ENCODE data around the gene ACBD7.

ACBD7 gene

DNA sequence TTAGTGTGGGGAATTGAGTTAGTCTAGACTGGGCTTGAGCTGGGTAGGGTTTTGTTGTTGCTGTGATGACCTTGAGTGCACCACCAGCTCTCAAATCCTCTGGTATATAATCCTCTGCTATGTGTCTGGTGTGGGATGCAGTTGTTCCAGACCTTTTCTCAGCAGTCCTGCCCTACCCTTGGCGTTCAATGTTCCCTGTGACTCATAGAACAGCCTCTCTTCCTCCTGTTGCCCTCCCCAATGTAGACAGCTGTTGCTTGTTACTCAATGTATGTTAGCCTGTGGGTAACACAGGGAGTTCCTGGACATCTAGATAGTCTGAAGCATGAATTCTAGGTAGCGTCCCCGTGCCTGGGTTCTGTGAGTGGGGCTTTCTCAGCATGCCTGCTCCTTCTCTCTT, 19.8 kb downstream of the ACBD7 start:
- Histone ChIP-seq H3K36me3 (ENCODE audit: control insufficient read depth, insufficient read depth, low read length) (no peaks in the 10 kb centered on the region), H3K4me3 (replicated peaks; ENCODE audit: low read depth, low read length) (no peak overlapping the region), H3K27me3 (replicated peaks; ENCODE audit: control insufficient read depth, insufficient read depth, low read length) (no peaks in the 10 kb centered on the region)
- DNase-seq (ENCODE audit: extremely low read depth, insufficient read length) = no peak
- TF ChIP-seq, protein P1, sequence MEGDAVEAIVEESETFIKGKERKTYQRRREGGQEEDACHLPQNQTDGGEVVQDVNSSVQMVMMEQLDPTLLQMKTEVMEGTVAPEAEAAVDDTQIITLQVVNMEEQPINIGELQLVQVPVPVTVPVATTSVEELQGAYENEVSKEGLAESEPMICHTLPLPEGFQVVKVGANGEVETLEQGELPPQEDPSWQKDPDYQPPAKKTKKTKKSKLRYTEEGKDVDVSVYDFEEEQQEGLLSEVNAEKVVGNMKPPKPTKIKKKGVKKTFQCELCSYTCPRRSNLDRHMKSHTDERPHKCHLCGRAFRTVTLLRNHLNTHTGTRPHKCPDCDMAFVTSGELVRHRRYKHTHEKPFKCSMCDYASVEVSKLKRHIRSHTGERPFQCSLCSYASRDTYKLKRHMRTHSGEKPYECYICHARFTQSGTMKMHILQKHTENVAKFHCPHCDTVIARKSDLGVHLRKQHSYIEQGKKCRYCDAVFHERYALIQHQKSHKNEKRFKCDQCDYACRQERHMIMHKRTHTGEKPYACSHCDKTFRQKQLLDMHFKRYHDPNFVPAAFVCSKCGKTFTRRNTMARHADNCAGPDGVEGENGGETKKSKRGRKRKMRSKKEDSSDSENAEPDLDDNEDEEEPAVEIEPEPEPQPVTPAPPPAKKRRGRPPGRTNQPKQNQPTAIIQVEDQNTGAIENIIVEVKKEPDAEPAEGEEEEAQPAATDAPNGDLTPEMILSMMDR (IDR thresholded peaks at IDR 0.05; ENCODE audit: insufficient read depth, low read length, poor library complexity, severe bottlenecking) = no peak

DNA sequence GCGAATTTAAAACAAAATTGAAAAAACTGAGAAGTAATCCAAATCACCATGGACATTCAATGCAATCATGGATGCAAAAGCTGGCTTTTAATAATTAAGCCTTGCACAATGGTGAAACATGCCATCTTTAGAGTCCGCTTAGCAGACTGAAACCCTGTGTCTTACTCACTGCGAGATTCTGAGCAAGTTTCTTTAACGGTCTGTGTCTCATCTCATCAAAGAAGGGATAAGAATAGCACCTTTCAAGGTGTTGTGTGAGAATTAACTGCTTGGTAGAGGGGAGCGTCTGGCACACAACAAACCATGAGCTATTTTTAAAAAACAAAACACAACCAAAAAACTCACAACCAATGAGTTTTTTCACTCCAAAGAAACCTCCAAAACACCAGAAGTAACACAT, 21.4 kb downstream of the ACBD7 start:
- TF ChIP-seq, protein P1 (IDR thresholded peaks at IDR 0.05; ENCODE audit: insufficient read depth, low read length, poor library complexity, severe bottlenecking) = no peak
- DNase-seq (ENCODE audit: extremely low read depth, insufficient read length) = no peak
- no peak overlapping the region for H3K4me3 ChIP-seq (replicated peaks; ENCODE audit: low read depth, low read length)
- H3K36me3 ChIP-seq (ENCODE audit: control insufficient read depth, insufficient read depth, low read length) = no peaks in the 10 kb centered on the region
- H3K27me3 ChIP-seq (replicated peaks; ENCODE audit: control insufficient read depth, insufficient read depth, low read length) = no peaks in the 10 kb centered on the region

- Histone ChIP-seq H3K36me3 (ENCODE audit: control insufficient read depth, insufficient read depth, low read length) (no peaks in the 10 kb centered on the region), H3K4me3 (replicated peaks; ENCODE audit: low read depth, low read length) (no peak overlapping the region), H3K27me3 (replicated peaks; ENCODE audit: control insufficient read depth, insufficient read depth, low read length) (no peaks in the 10 kb centered on the region)
- TF ChIP-seq, protein P1 (IDR thresholded peaks at IDR 0.05; ENCODE audit: insufficient read depth, low read length, poor library complexity, severe bottlenecking) = no peak
- DNase-seq (ENCODE audit: extremely low read depth, insufficient read length) = no peak
These were observed 27.9 kb downstream of the ACBD7 start for GRCh38 chr10:15060638-15061037.

DNA sequence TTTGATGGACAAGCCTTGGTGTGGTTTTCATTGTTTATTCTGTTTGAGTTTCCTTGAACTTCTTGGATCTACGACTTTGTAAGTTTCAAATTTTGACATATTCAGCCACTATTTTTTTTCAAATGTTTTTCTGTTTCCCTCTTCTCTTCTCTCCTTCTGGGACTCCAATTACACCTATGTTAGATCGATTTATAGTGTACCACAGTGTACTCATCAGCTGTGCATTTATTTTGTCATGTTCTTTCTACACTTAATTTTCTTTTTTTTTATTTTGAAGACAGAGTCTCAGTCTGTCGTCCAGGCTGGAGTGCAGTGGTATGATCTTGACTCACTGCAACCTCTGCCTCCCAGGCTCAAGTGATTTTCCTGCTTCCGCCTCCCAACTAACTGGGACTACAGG, 28.7 kb downstream of the ACBD7 start:
- no peak for DNase-seq (ENCODE audit: extremely low read depth, insufficient read length)
- no peaks in the 10 kb centered on the region for H3K27me3 ChIP-seq (replicated peaks; ENCODE audit: control insufficient read depth, insufficient read depth, low read length)
- H3K4me3 ChIP-seq (replicated peaks; ENCODE audit: low read depth, low read length) = no peak overlapping the region
- H3K36me3 ChIP-seq (ENCODE audit: control insufficient read depth, insufficient read depth, low read length) = no peaks in the 10 kb centered on the region
- TF ChIP-seq, protein P1 (IDR thresholded peaks at IDR 0.05; ENCODE audit: insufficient read depth, low read length, poor library complexity, severe bottlenecking) = no peak

- DNase-seq (ENCODE audit: extremely low read depth, insufficient read length) = no peak
- TF ChIP-seq, protein P1 (IDR thresholded peaks at IDR 0.05; ENCODE audit: insufficient read depth, low read length, poor library complexity, severe bottlenecking) = no peak
- H3K36me3 ChIP-seq (ENCODE audit: control insufficient read depth, insufficient read depth, low read length) = no peaks in the 10 kb centered on the region
- H3K4me3 ChIP-seq (replicated peaks; ENCODE audit: low read depth, low read length) = no peak overlapping the region
- no peaks in the 10 kb centered on the region for H3K27me3 ChIP-seq (replicated peaks; ENCODE audit: control insufficient read depth, insufficient read depth, low read length)
These were observed 29.9 kb downstream of the ACBD7 start for GRCh38 chr10:15058689-15059088.

- Histone ChIP-seq H3K36me3 (ENCODE audit: control insufficient read depth, insufficient read depth, low read length) (no peaks in the 10 kb centered on the region), H3K4me3 (replicated peaks; ENCODE audit: low read depth, low read length) (no peak overlapping the region), H3K27me3 (replicated peaks; ENCODE audit: control insufficient read depth, insufficient read depth, low read length) (no peaks in the 10 kb centered on the region)
- TF ChIP-seq, protein P1 (IDR thresholded peaks at IDR 0.05; ENCODE audit: insufficient read depth, low read length, poor library complexity, severe bottlenecking) = no peak
- no peak for DNase-seq (ENCODE audit: extremely low read depth, insufficient read length)
These were observed 35.5 kb downstream of the ACBD7 start for GRCh38 chr10:15053061-15053460.

Data from GM06990 (cell line).